Nephron progenitor cell (in vitro differentiated cells): Measurements from ENCODE around the gene ARMC7.

Source experiments
- DNase-seq: peaks from one replicate; pipeline ENCODE4 v3.0.0; 2021
- H3K27ac Mint-ChIP-seq: 2 replicates; pipeline ENCODE4 v1.8.0; 2021; ENCODE audit warnings: mild to moderate bottlenecking, moderate library complexity, mixed read lengths
- H3K27me3 Mint-ChIP-seq: 2 replicates; pipeline ENCODE4 v1.8.0; 2021; ENCODE audit warnings: mild to moderate bottlenecking, low read depth, mixed read lengths; ENCODE audit not compliant: poor library complexity
- H3K36me3 Mint-ChIP-seq: 2 replicates; pipeline ENCODE4 v1.8.0; 2021; ENCODE audit warnings: low read depth, mixed read lengths
- H3K4me1 Mint-ChIP-seq: 2 replicates; pipeline ENCODE4 v1.8.0; 2021; ENCODE audit warnings: mixed read lengths
- H3K4me3 Mint-ChIP-seq: 2 replicates; pipeline ENCODE4 v1.8.0; 2021; ENCODE audit warnings: mild to moderate bottlenecking, moderate library complexity, mixed read lengths
- H3K9me3 Mint-ChIP-seq: 2 replicates; pipeline ENCODE4 v1.8.0; 2021; ENCODE audit warnings: mild to moderate bottlenecking, moderate library complexity, mixed read lengths
- CTCF ChIP-seq: fragments of 200-600 bp; sonication (generic); IDR thresholded peaks from 2 replicates; pipeline ENCODE4 v1.5.0; 2021; ENCODE audit warnings: antibody characterized with exemption

ARMC7 gene

GRCh38 chr17:75094871-75095399 lies 14.8 kb upstream of the ARMC7 start:
- H3K27me3 Mint-ChIP-seq, result no peaks in the 10 kb centered on the region
- peaks cover 50% of the 10 kb centered on the region for H3K4me1 Mint-ChIP-seq
- no peak for DNase-seq
- no peaks in the 10 kb centered on the region for H3K9me3 Mint-ChIP-seq
- H3K27ac Mint-ChIP-seq, result no peak overlapping the region
- no peak for TF ChIP-seq CTCF
- no peak overlapping the region for H3K4me3 Mint-ChIP-seq
- peaks cover 10% of the 10 kb centered on the region for H3K36me3 Mint-ChIP-seq

DNA sequence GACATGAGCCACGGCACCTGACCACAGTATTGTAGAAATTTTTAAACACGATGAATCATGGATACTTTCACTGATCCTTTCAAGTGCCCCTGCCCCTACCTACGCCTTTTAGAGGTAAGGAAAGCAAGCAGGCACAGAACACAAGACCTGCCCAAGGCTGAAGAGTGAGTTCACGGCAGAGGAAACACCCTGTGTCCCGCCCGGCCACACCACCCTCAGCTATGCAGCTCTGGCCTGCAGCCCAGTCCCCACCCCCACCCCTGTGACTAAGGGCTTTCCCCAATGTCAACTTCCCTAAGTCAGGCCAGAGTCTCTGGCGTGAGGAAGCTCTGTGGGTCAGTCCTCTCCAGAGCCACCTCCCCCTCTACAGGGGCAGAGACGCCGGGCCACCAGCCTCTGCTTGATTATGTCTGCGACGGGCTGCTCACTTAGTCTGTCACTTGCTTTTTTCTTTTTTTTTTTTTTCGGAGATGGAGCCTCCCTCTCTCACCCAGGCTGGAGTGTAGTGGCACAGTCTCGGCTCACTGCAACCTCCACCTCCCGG lies 13.6 kb upstream of the ARMC7 start:
- Mint-ChIP-seq H3K27me3 (no peaks in the 10 kb centered on the region), H3K4me3 (no peak overlapping the region), H3K27ac (no peak overlapping the region)

DNA sequence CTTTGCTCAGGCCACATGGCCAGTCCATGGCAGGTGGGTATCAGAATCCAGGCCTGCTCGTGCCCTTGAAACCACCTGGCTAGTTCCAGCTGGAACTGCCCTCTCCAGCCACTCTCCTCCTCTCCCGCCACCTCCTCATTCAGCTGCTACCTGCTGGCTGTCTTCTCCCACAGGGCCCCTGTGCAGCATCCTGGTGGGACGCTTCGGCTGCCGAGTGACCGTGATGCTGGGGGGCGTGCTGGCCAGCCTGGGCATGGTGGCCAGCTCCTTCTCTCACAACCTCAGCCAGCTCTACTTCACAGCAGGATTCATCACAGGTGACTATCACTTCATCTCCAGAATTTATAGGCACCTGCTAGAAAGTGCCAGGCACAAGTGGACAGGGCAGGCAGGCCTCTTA lies 11.9 kb upstream of the ARMC7 start:
- Mint-ChIP-seq H3K4me3 (no peak overlapping the region), H3K27me3 (no peaks in the 10 kb centered on the region), H3K27ac (no peak overlapping the region), H3K9me3 (no peaks in the 10 kb centered on the region), H3K4me1 (peaks cover 33% of the 10 kb centered on the region), H3K36me3 (peaks cover 16% of the 10 kb centered on the region)
- TF ChIP-seq CTCF, result no peak
- DNase-seq, result no peak

More for the DNA sequence above, 13.6 kb upstream of the ARMC7 start:
- H3K36me3 Mint-ChIP-seq, result peaks cover 10% of the 10 kb centered on the region
- peaks cover 38% of the 10 kb centered on the region for H3K4me1 Mint-ChIP-seq
- no peak for TF ChIP-seq CTCF
- no peak for DNase-seq
- no peaks in the 10 kb centered on the region for H3K9me3 Mint-ChIP-seq

- H3K4me3 Mint-ChIP-seq, result no peak overlapping the region
- H3K27me3 Mint-ChIP-seq, result no peaks in the 10 kb centered on the region
- H3K27ac Mint-ChIP-seq, result peak overlapping the region; percentile 77
- H3K36me3 Mint-ChIP-seq, result peaks cover 16% of the 10 kb centered on the region
- H3K9me3 Mint-ChIP-seq, result no peaks in the 10 kb centered on the region
- TF ChIP-seq CTCF, result no peak
- DNase-seq, result no peak
- H3K4me1 Mint-ChIP-seq, result peaks cover 28% of the 10 kb centered on the region
These were observed 10.9 kb upstream of the ARMC7 start for GRCh38 chr17:75098861-75099260.

- Mint-ChIP-seq H3K9me3 (no peaks in the 10 kb centered on the region), H3K36me3 (peaks cover 16% of the 10 kb centered on the region), H3K4me1 (peaks cover 31% of the 10 kb centered on the region), H3K27me3 (no peaks in the 10 kb centered on the region), H3K4me3 (no peak overlapping the region), H3K27ac (no peak overlapping the region)
- no peak for TF ChIP-seq CTCF
- no peak for DNase-seq
These were observed 9.7 kb upstream of the ARMC7 start for GRCh38 chr17:75099881-75100595.
